H1 (cell line): ENCODE data around the gene MKLN1. TPM values are rescaled to one million over a fixed set of nuclear protein-coding genes. Genes with fewer than 3 reads are reported as not detected.
A peak's percentile ranks its signal among the peaks of the same experiment; 100 is the strongest.

Experiments
- CTCF ChIA-PET: fragments of 300-600 bp; sonication (Branson Sonifier 250); formaldehyde crosslinking; loops from one replicate; lab custom pipeline; 2021; ENCODE audit not compliant: partially characterized antibody; lab: Charles Lee
- POLR2A ChIA-PET: fragments of 300-600 bp; sonication (Branson Sonifier 250); formaldehyde crosslinking; loops from one replicate; lab custom pipeline; 2021; ENCODE audit warnings: inconsistent platforms; ENCODE audit not compliant: partially characterized antibody; lab: Charles Lee
- DNase-seq, 2 experiments: peaks; one replicate each; pipeline versions ENCODE4 v3.0.0 to v3.0.0-alpha.2; 2010 to 2022; ENCODE audit warnings: low spot score in 2 of 2, low read depth in 1 of 2, mixed read lengths in 1 of 2
- FAIRE-seq: peaks from 2 replicates; lab custom pipeline; 2011; peaks lifted over from hg19 to GRCh38; lab: Jason Lieb, UNC
- H2AFZ ChIP-seq: 2 replicates; pipeline ENCODE4 v1.8.1; 2012; ENCODE audit warnings: low read length, inconsistent platforms
- H2AK5ac ChIP-seq: 2 replicates; pipeline ENCODE4 v1.6.1; 2013; ENCODE audit warnings: low read depth, low read length
- H2BK120ac ChIP-seq: replicated peaks from 2 replicates; pipeline ENCODE3; 2013; ENCODE audit warnings: low read depth, low read length, inconsistent platforms
- H2BK12ac ChIP-seq: 2 replicates; pipeline ENCODE4 v1.6.1; 2013; ENCODE audit warnings: low read depth, low read length
- H2BK15ac ChIP-seq: 2 replicates; pipeline ENCODE4 v1.6.1; 2013; ENCODE audit warnings: low read length
- H2BK20ac ChIP-seq: 2 replicates; pipeline ENCODE4 v1.6.1; 2013; ENCODE audit warnings: low read length
- H2BK5ac ChIP-seq: 2 replicates; pipeline ENCODE4 v1.6.1; 2013; ENCODE audit warnings: low read depth, low read length
- H3K14ac ChIP-seq: 2 replicates; pipeline ENCODE4 v1.6.1; 2013; ENCODE audit warnings: inconsistent platforms; ENCODE audit not compliant: insufficient read length
- H3K18ac ChIP-seq: 2 replicates; pipeline ENCODE4 v1.6.1; 2013; ENCODE audit warnings: low read length; ENCODE audit errors: extremely low read depth
- H3K23ac ChIP-seq: 2 replicates; pipeline ENCODE4 v1.6.1; 2013; ENCODE audit warnings: inconsistent platforms; ENCODE audit not compliant: insufficient read length
- H3K23me2 ChIP-seq: 2 replicates; pipeline ENCODE4 v1.6.1; 2013; ENCODE audit warnings: low read depth, low read length
- H3K27ac ChIP-seq: 2 replicates; pipeline ENCODE4 v1.6.1; 2011; ENCODE audit warnings: low read depth, low read length, inconsistent platforms
- H3K27me3 ChIP-seq, 4 experiments: replicated peaks in 1 of 4; 1 replicate in 1 of 4; 2 replicates in 3 of 4; pipeline versions ENCODE4 v1.6.1 to v1.8.1; 2011 to 2013; ENCODE audit warnings: low read length in 3 of 4, mild to moderate bottlenecking in 3 of 4, inconsistent platforms in 2 of 4, mixed read lengths in 2 of 4, moderate library complexity in 1 of 4; ENCODE audit not compliant: control insufficient read depth in 3 of 4, insufficient read depth in 3 of 4; ENCODE audit errors: extremely low read depth in 1 of 4
- H3K36me3 ChIP-seq, 4 experiments: 2 replicates each; pipeline versions ENCODE4 v1.6.1 to v1.8.1; 2011 to 2013; ENCODE audit warnings: mild to moderate bottlenecking in 4 of 4, low read length in 3 of 4, moderate library complexity in 2 of 4, control low read depth in 1 of 4, inconsistent platforms in 1 of 4; ENCODE audit not compliant: insufficient read depth in 4 of 4, control insufficient read depth in 2 of 4
- H3K4ac ChIP-seq: replicated peaks from 2 replicates; pipeline ENCODE3; 2013; ENCODE audit warnings: low read length, low read depth, mixed read lengths, inconsistent platforms; ENCODE audit not compliant: insufficient read length
- H3K4me1 ChIP-seq, 4 experiments: replicated peaks in 1 of 4; 1 replicate in 1 of 4; 2 replicates in 3 of 4; pipeline versions ENCODE4 v1.6.1 to v1.8.1; 2011 to 2013; ENCODE audit warnings: low read length in 3 of 4, inconsistent platforms in 2 of 4, mixed read lengths in 1 of 4; ENCODE audit not compliant: insufficient read depth in 4 of 4, control insufficient read depth in 3 of 4
- H3K4me2 ChIP-seq, 2 experiments: 2 replicates each; pipeline versions ENCODE4 v1.6.1 to v1.8.1; 2011 to 2013; ENCODE audit warnings: low read depth in 2 of 2, low read length in 2 of 2, control low read depth in 1 of 2, inconsistent platforms in 1 of 2, mild to moderate bottlenecking in 1 of 2; ENCODE audit not compliant: insufficient read depth in 1 of 2
- H3K4me3 ChIP-seq, 4 experiments: fragments of 200-600, 300-600 bp in 1 of 4; sonication (generic), shearing (Covaris generic), sonication (Bioruptor Twin) in 1 of 4; 2 replicates each; pipeline versions ENCODE4 v1.5.1 to v1.8.1; 2011 to 2016; ENCODE audit warnings: low read length in 4 of 4, low read depth in 3 of 4, control low read depth in 2 of 4, inconsistent platforms in 2 of 4, mild to moderate bottlenecking in 2 of 4, mixed read lengths in 1 of 4, moderate library complexity in 1 of 4; ENCODE audit not compliant: insufficient read depth in 2 of 4; ENCODE audit errors: extremely low read depth in 1 of 4
- H3K56ac ChIP-seq: replicated peaks from 2 replicates; pipeline ENCODE3; 2013; ENCODE audit warnings: low read depth, mild to moderate bottlenecking, mixed read lengths, low read length, inconsistent platforms; ENCODE audit not compliant: insufficient read length
- H3K79me1 ChIP-seq: 2 replicates; pipeline ENCODE4 v1.6.1; 2013; ENCODE audit warnings: low read depth, low read length, control low read depth
- H3K79me2 ChIP-seq, 2 experiments: 2 replicates each; pipeline versions ENCODE4 v1.6.1 to v1.8.1; 2012 to 2013; ENCODE audit warnings: low read length in 2 of 2, mild to moderate bottlenecking in 2 of 2, inconsistent platforms in 1 of 2; ENCODE audit not compliant: insufficient read depth in 2 of 2, control insufficient read depth in 1 of 2
- H3K9ac ChIP-seq, 4 experiments: replicated peaks in 1 of 4; 1 replicate in 1 of 4; 2 replicates in 3 of 4; pipeline versions ENCODE4 v1.6.1 to v1.8.1; 2011 to 2013; ENCODE audit warnings: low read depth in 3 of 4, low read length in 3 of 4, control low read depth in 2 of 4, mild to moderate bottlenecking in 2 of 4, moderate library complexity in 2 of 4, inconsistent platforms in 1 of 4; ENCODE audit errors: extremely low read depth in 1 of 4
- H3K9me3 ChIP-seq, 2 experiments: 2 replicates each; pipeline versions ENCODE4 v1.6.1 to v1.8.1; 2012 to 2013; ENCODE audit warnings: mild to moderate bottlenecking in 2 of 2, moderate library complexity in 2 of 2, control low read depth in 1 of 2, inconsistent platforms in 1 of 2, low read depth in 1 of 2, low read length in 1 of 2, mixed read lengths in 1 of 2; ENCODE audit not compliant: insufficient read depth in 2 of 2
- H4K20me1 ChIP-seq, 2 experiments: replicated peaks in 1 of 2; 2 replicates each; pipeline versions ENCODE3 to v1.8.1; 2011 to 2013; ENCODE audit warnings: inconsistent platforms in 2 of 2, low read length in 2 of 2, mild to moderate bottlenecking in 1 of 2; ENCODE audit not compliant: insufficient read depth in 2 of 2, control insufficient read depth in 1 of 2
- H4K5ac ChIP-seq: 2 replicates; pipeline ENCODE4 v1.6.1; 2013; ENCODE audit warnings: low read length, low read depth, mixed read lengths, inconsistent platforms; ENCODE audit not compliant: insufficient read length
- H4K8ac ChIP-seq: 2 replicates; pipeline ENCODE4 v1.8.0; 2013; ENCODE audit warnings: mild to moderate bottlenecking, moderate library complexity, low read length, inconsistent platforms; ENCODE audit not compliant: insufficient read depth; ENCODE audit errors: extremely low read depth
- H4K91ac ChIP-seq: replicated peaks from 2 replicates; pipeline ENCODE3; 2013; ENCODE audit warnings: low read length, mixed read lengths, inconsistent platforms; ENCODE audit not compliant: insufficient read length
- CHD1 ChIP-seq: IDR thresholded peaks from 2 replicates; pipeline ENCODE4 v1.6.1; 2012; ENCODE audit warnings: low read depth, low read length, improper control_type of control experiment
- CREB1 ChIP-seq: IDR thresholded peaks from 2 replicates; pipeline ENCODE4 v1.6.1; 2012; ENCODE audit warnings: inconsistent platforms
- EZH2 ChIP-seq: fragments of 200-600 bp; sonication (generic); IDR thresholded peaks from 2 replicates; pipeline ENCODE4 v1.7.1; 2012; ENCODE audit warnings: low read depth, mild to moderate bottlenecking, moderate library complexity, low read length, inconsistent platforms; ENCODE audit not compliant: severe bottlenecking
- SAP30 ChIP-seq: fragments of 300-600 bp; sonication (generic); IDR thresholded peaks from 2 replicates; pipeline ENCODE4 v1.7.1; 2012; ENCODE audit warnings: low read length, moderate library complexity, mild to moderate bottlenecking, inconsistent platforms; ENCODE audit not compliant: insufficient read depth, insufficient replicate concordance
- SIN3A ChIP-seq, 2 experiments: IDR thresholded peaks in 1 of 2; conservative IDR thresholded peaks in 1 of 2; 2 replicates each; pipeline ENCODE4 v1.6.1; 2011 to 2012; ENCODE audit warnings: low read length in 2 of 2, improper control_type of control experiment in 1 of 2, low read depth in 1 of 2, mild to moderate bottlenecking in 1 of 2
- SP2 ChIP-seq: IDR thresholded peaks from 2 replicates; pipeline ENCODE4 v1.6.1; 2012; ENCODE audit warnings: mild to moderate bottlenecking, low read length, inconsistent platforms
- SP4 ChIP-seq: IDR thresholded peaks from 2 replicates; pipeline ENCODE4 v1.6.1; 2012; ENCODE audit warnings: low read length, inconsistent platforms
- TBP ChIP-seq: IDR thresholded peaks from 2 replicates; pipeline ENCODE4 v1.6.1; 2011; ENCODE audit warnings: low read depth, low read length, improper control_type of control experiment
- WGBS, 2 experiments: shearing (Covaris generic) in 1 of 2; methylation state at CpG; one replicate each; pipeline versions ENCODE4 v1.1.6 to v1.1.7; 2013 to 2015; ENCODE audit warnings: low lambda C conversion rate in 2 of 2, mixed read lengths in 2 of 2, inconsistent platforms in 1 of 2, low coverage in 1 of 2, missing lambda C conversion rate in 1 of 2; ENCODE audit not compliant: insufficient replicate concordance in 2 of 2, insufficient coverage in 1 of 2, insufficient read length in 1 of 2; ENCODE audit errors: extremely low coverage in 1 of 2, missing lambda C conversion rate in 1 of 2; 5-methylcytosine and 5-hydroxymethylcytosine counted together
- polyA plus RNA-seq, 7 experiments: library from polyadenylated mRNA; depleted of rRNA in 3 of 7; stranded (reverse) in 5 of 7; unstranded in 2 of 7; fragments of >200 nt in 5 of 7; fragments of 200-250 nt in 2 of 7; gene quantifications; 1 replicate in 5 of 7; 2 replicates in 1 of 7; 4 replicates in 1 of 7; pipeline versions ENCODE4 v1.2.1 to v1.2.3, GENCODE V29; 2011 to 2013; ENCODE audit warnings: missing spikeins in 2 of 7, mixed read lengths in 2 of 7
- total RNA-seq: library from RNA; stranded (reverse); fragmentation: NEBNext Ultra II Directional; extraction: Animal tissue kit (Norgen Biotek cat#: 25700); gene quantifications from 2 replicates; pipeline ENCODE4 v1.2.1, GENCODE V29; 2021

MKLN1 gene
- total and polyA plus RNA-seq, 2 of the 8 experiments (the other 6 are each of a cell fraction or from before 2014, with no cell fraction given): 22.3 to 50.9 TPM

DNA sequence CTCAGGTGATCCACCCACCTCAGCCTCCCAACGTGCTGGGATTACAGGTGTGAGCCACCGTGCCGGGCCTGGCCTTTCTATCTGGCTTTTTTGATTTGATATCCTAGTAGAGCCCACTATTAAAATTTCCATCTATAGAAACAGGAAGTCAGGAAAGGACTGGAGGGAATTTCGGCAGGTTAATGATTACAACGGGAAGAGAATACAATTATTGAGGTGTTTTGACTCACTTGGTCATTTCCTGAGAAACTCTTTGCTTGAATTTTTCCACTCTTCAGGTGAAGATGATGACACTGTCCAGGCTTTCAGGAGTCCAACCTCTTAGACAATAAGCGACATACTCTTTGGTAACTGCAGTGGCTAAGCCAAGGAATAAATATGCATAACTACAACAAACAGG, 1.1 kb upstream of the MKLN1 start:
- no peaks in the 10 kb centered on the region for H3K27me3 ChIP-seq
- WGBS, 2 experiments: 86% methylated on average over 6 of the region's 6 CpGs; no CpG with 5 or more reads in 1 of the 2 experiments
- H3K36me3 ChIP-seq: no peaks in the 10 kb centered on the region
- H3K18ac ChIP-seq: no peak overlapping the region
- H3K23me2 ChIP-seq: peaks cover 6% of the 10 kb centered on the region
- peak overlapping the region; percentile 93; the same call in 1 of the 2 replicates for H2AFZ ChIP-seq
- no peak overlapping the region for H4K5ac ChIP-seq
- H3K4me1 ChIP-seq: peaks cover 2 to 19% (median 8%) of the 10 kb centered on the region in 4 experiments; a peak in 5 of 7 replicates
- no peak overlapping the region for H2BK20ac ChIP-seq
- no peak overlapping the region for H3K4ac ChIP-seq
- no peak overlapping the region for H2BK120ac ChIP-seq
- peak overlapping the region in 2 of 4 experiments; percentile 88 to 91; a peak in 5 of 8 replicates for H3K4me3 ChIP-seq
- H4K20me1 ChIP-seq: no peaks in the 10 kb centered on the region
- DNase-seq (no peak), FAIRE-seq (no peak)
- no peaks in the 10 kb centered on the region for H3K9me3 ChIP-seq
- no peak overlapping the region for H2BK15ac ChIP-seq
- no peak overlapping the region for H2BK5ac ChIP-seq
- no peaks in the 10 kb centered on the region; the same call in 1 of the 2 replicates for H3K79me1 ChIP-seq
- no peak overlapping the region for H3K14ac ChIP-seq
- no peak overlapping the region for H4K91ac ChIP-seq
- no peak overlapping the region for H3K27ac ChIP-seq
- CTCF ChIA-PET: interaction anchor here (0.5 to 1.4 kb wide), 4 partner anchors 16 to 167 kb away, joined by 3 to 4 read pairs (median 3); no protein-coding TSS in a partner anchor
- no peak overlapping the region for H2AK5ac ChIP-seq
- H3K23ac ChIP-seq: no peak overlapping the region
- no peak overlapping the region for H3K56ac ChIP-seq
- peak overlapping the region; percentile 98 to 100 for H3K4me2 ChIP-seq
- POLR2A ChIA-PET: interaction anchor here (0.6 to 1.7 kb wide), 5 partner anchors 11 to 1435 kb away, joined by 3 to 5 read pairs (median 4); no protein-coding TSS in a partner anchor
- no peak overlapping the region for H2BK12ac ChIP-seq
- no peak for TF ChIP-seq SP2
- no peak for TF ChIP-seq TBP
- TF ChIP-seq CHD1: no peak
- TF ChIP-seq EZH2: no peak
- TF ChIP-seq SIN3A (conservative IDR thresholded peaks at IDR 0.05 in 1 of 2, IDR thresholded peaks at IDR 0.05 in 1 of 2; ENCODE audit: low read depth in 1 of 2, low read length in 2 of 2): no peak
- TF ChIP-seq CREB1: no peak
- no peak for TF ChIP-seq SAP30
- TF ChIP-seq SP4: no peak
- no peak overlapping the region for H3K9ac ChIP-seq
- no peak overlapping the region for H4K8ac ChIP-seq
- peaks cover 15 to 38% of the 10 kb centered on the region in 2 experiments for H3K79me2 ChIP-seq
